HG03066 (cell line): ENCODE measurements around the gene RANBP3.

Source experiments
- ATAC-seq: cut with Tn5 transposase; IDR thresholded peaks from one replicate; pipeline ENCODE4 v1.9.1; 2021; ENCODE audit warnings: low read depth; ENCODE audit not compliant: unreplicated experiment

RANBP3 gene

DNA sequence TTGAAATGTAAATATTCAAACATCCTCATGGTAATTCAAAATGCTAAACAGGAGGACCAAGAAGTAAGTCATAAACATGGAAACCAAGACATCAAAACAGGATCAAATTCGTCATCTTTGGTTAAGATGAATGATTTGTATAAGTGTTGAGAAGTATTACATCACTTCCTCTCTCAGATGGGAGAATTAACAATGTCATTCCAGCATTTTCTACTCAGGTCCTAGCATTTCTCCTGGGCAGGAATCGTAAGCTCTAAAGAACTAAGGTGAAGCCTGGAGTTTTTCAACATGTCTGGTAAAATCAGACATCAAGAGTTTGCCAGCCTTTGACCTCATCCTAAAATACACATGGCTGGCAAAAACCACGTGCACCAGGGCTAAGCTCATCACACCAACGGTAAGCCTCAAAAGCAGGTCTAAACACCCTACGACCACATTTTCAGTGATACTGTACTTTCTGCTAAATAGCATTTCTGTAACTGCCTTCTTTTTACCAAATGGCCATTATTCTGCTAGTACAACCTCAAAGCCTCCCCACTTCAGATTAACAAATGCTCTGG lies 24.8 kb downstream of the RANBP3 start:
- ATAC-seq, result no peak

DNA sequence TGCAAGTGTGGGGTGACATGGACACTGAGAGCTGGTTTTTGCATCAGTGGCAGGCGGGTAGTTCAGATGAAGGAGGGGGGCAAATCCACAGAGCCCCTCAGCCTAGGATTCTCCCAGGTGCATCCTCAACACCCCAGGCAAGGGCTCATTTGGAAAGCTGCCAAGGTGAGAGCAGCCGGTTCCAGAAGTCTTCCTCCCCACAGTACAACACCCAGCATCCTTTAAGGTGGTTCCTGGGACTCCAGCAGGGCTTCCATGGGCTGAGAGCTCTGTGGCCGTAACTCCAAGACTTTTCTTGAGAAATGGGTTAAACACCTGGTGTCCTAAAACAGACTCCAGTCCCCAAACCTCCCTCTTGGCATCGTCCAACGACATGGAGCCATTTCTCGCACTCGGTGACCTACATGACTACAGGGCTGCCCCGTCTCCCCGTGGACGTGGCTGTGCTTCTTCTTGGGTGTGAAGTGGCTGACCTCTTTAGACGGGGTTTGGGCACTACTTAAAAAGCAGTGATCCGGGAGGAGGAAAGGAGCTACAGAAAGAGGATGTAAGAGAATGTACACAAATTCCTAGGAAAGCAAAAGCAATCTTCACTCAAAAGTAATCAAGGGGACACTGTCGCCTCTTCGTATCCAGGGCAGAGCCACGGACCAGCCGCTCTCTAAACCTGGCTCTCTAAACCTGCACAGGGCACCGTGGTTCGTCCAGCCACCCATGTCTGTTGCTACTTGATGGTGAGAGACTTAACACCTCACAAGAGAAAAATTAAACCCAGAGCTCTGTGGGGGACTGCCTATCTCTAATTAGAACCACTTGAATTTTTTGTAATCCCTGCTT lies 25.5 kb downstream of the RANBP3 start:
- no peak for ATAC-seq

DNA sequence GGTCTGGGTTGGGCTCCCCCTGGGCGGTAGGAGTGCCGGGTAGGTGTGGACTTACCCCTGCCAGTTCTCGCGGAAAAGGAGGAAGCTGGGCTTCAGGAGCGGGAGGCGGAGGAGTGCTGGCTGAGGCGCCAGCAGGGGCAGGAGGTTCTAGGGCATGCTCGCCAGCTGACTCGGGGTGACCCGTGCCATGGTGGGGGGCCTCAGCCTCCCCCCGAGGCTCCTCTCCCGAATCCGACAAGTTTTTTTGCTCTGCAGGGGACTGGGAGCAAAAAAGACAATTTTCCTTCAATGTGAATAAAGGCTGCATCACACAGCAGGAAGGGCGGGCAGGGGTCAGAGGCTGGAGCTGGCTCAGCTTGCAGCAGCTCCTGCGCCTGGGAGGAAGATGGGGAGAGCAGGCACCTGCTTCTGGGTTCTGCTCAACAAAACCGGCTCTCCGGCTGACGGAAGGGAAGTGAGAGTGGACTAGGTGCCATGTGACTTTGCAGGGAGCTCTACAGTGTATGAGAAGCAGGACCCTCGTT lies 26.5 kb downstream of the RANBP3 start:
- no peak for ATAC-seq

GRCh38 chr19:5950741-5951140 lies 27.2 kb downstream of the RANBP3 start:
- no peak for ATAC-seq

DNA sequence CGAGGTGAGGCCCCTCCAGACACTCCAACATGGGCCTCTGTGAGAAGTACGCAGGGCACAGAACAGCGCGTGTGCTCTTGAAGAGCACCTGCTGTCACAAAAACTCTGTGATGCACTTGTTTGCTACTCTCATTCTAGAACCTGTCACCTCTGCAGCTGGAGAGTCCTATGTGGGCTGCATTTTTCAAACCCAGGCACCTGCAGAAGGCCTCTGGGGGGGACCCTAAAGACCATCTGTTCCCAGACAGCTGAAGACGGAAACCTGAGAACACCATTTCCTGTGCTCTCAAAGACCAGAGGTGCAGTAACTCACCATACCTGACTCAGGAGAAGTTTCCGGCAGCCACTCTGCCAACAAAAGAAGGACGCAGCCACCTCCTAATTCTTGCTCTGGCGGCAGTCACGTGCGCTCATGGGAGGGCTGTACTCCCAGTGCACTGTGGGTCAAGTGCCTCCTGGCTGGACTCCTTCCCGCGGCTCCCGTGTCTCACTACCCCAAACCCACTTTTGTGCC lies 28.1 kb downstream of the RANBP3 start:
- no peak for ATAC-seq

- ATAC-seq, result no peak
These were observed 29.0 kb downstream of the RANBP3 start for GRCh38 chr19:5948752-5949564.

- no peak for ATAC-seq
These were observed 30.5 kb downstream of the RANBP3 start for GRCh38 chr19:5947435-5947834.

GRCh38 chr19:5943623-5944022 lies 34.3 kb downstream of the RANBP3 start:
- ATAC-seq, result no peak

- no peak for ATAC-seq
These were observed 34.9 kb downstream of the RANBP3 start for GRCh38 chr19:5943045-5943444.

GRCh38 chr19:5941673-5942072 lies 36.3 kb downstream of the RANBP3 start:
- ATAC-seq, result no peak

GRCh38 chr19:5940260-5941208 lies 37.4 kb downstream of the RANBP3 start:
- ATAC-seq, result no peak

GRCh38 chr19:5937550-5937949 lies 40.4 kb downstream of the RANBP3 start:
- no peak for ATAC-seq

GRCh38 chr19:5936292-5936592 lies 41.7 kb downstream of the RANBP3 start:
- no peak for ATAC-seq

GRCh38 chr19:5935473-5936291 lies 42.3 kb downstream of the RANBP3 start:
- no peak for ATAC-seq

- no peak for ATAC-seq
These were observed 43.0 kb downstream of the RANBP3 start for GRCh38 chr19:5934774-5935472.

DNA sequence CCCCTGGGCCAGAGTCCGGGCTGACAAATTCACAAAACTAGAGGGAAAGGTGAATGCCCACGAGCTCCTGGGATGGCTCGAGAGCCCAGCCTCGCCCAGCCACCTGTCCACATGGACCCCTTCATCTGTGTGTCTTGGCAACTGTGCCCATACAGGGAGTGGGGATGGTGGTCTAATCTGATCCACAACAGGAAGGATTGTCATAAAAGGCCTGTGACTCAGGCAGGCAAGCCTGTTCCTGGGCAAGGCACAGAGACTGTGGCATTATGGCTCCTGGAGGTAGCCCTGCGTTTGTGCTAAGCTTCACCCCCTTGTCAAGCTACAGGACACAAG lies 43.9 kb downstream of the RANBP3 start:
- no peak for ATAC-seq

- no peak for ATAC-seq
These were observed 44.4 kb downstream of the RANBP3 start for GRCh38 chr19:5933391-5934068.

GRCh38 chr19:5932609-5933262 lies 45.2 kb downstream of the RANBP3 start:
- ATAC-seq, result no peak
